CD4-positive, alpha-beta T cell (primary cell): ENCODE results near the gene C15orf61. TPM values are rescaled to one million over a fixed set of nuclear protein-coding genes. Genes with fewer than 3 reads are reported as not detected.

Experiments
- ATAC-seq: fragments of 200-7000 bp; cut with Tn5 transposase; one replicate; pipeline ENCODE4 v1.10.0; 2022; ENCODE audit warnings: mild to moderate bottlenecking; ENCODE audit not compliant: poor library complexity
- CTCF ChIA-PET: fragments of 350-600 bp; sonication (Branson Sonifier 250); formaldehyde crosslinking; loops from one replicate; lab custom pipeline; 2021; ENCODE audit warnings: antibody characterized with exemption, inconsistent platforms; lab: Charles Lee
- POLR2A ChIA-PET: fragments of 350-600 bp; sonication (Branson Sonifier 250); formaldehyde crosslinking; loops from one replicate; lab custom pipeline; 2021; ENCODE audit warnings: antibody characterized with exemption, inconsistent platforms; lab: Charles Lee
- DNase-seq, 14 experiments: peaks; one replicate each; pipeline ENCODE4 v3.0.0-alpha.2; 2013 to 2020; ENCODE audit warnings: mixed read lengths in 2 of 14
- H3K27ac ChIP-seq, 2 donors: one replicate each; pipeline versions ENCODE4 v1.5.1 to v1.7.0; 2013; ENCODE audit warnings: low read length in 2 of 2, low read depth in 1 of 2, mild to moderate bottlenecking in 1 of 2
- H3K27me3 ChIP-seq, 2 experiments: 1 replicate in 1 of 2; 2 replicates in 1 of 2; pipeline versions ENCODE4 v1.6.1 to v1.7.0; 2013; ENCODE audit warnings: low read length in 2 of 2, control low read depth in 1 of 2, mild to moderate bottlenecking in 1 of 2, moderate library complexity in 1 of 2; ENCODE audit not compliant: insufficient read depth in 2 of 2, control insufficient read depth in 1 of 2
- H3K36me3 ChIP-seq: one replicate; pipeline ENCODE4 v1.6.1; 2013; ENCODE audit warnings: low read length, control low read depth; ENCODE audit not compliant: insufficient read depth
- H3K4me1 ChIP-seq: one replicate; pipeline ENCODE4 v1.6.1; 2013; ENCODE audit warnings: low read length, control low read depth; ENCODE audit not compliant: insufficient read depth
- H3K4me3 ChIP-seq: one replicate; pipeline ENCODE4 v1.5.1; 2013; ENCODE audit warnings: mild to moderate bottlenecking, low read length, moderate library complexity
- H3K9me3 ChIP-seq, 2 experiments: 1 replicate in 1 of 2; 2 replicates in 1 of 2; pipeline versions ENCODE4 v1.6.1 to v1.7.0; 2013; ENCODE audit warnings: low read length in 2 of 2, mild to moderate bottlenecking in 2 of 2, control low read depth in 1 of 2, moderate library complexity in 1 of 2; ENCODE audit not compliant: control insufficient read depth in 1 of 2, insufficient read depth in 1 of 2
- H3K27ac Mint-ChIP-seq: one replicate; pipeline ENCODE4 v1.8.0; 2020; ENCODE audit warnings: mixed read lengths
- H3K27me3 Mint-ChIP-seq: one replicate; pipeline ENCODE4 v1.8.0; 2021; ENCODE audit warnings: mixed read lengths
- H3K36me3 Mint-ChIP-seq: one replicate; pipeline ENCODE4 v1.8.0; 2021; ENCODE audit warnings: low read depth, mixed read lengths
- H3K4me1 Mint-ChIP-seq: one replicate; pipeline ENCODE4 v1.8.0; 2021; ENCODE audit warnings: low read depth, mixed read lengths
- H3K4me3 Mint-ChIP-seq: one replicate; pipeline ENCODE4 v1.8.0; 2020; ENCODE audit warnings: mild to moderate bottlenecking, mixed read lengths
- H3K9me3 Mint-ChIP-seq: one replicate; pipeline ENCODE4 v1.8.0; 2020; ENCODE audit warnings: mixed read lengths
- CTCF ChIP-seq: fragments of 200-600 bp; IDR thresholded peaks from one replicate; pipeline ENCODE4 v1.8.0; 2022; ENCODE audit warnings: antibody characterized with exemption, mild to moderate bottlenecking
- intact Hi-C, 2 experiments: fragments of 100-400 bp; cut with DNase I in 1 of 2; cut with micrococcal nuclease in 1 of 2; formaldehyde crosslinking; loops; one replicate each; pipeline versions ENCODE4 v1.15.1 to v1.9.0; 2023 to 2025; cut with DNase I, micrococcal nuclease
- polyA plus RNA-seq, 2 donors: library from polyadenylated mRNA; unstranded; fragments of 120-200 nt; gene quantifications; one replicate each; pipeline ENCODE4 v1.2.1, GENCODE V29; 2013
- total RNA-seq, 174 experiments: library from RNA in 2 of 174; stranded (reverse) in 2 of 174; gene quantifications; one replicate each; pipeline ENCODE4 v1.2.3 and lab custom pipeline; 2021 to 2026

C15orf61 gene
- total RNA-seq (10 to 100 TPM; 11.3 to 12.0 TPM), total RNA-seq (lab: John Stamatoyannopoulos, UW) (4.0 to 24.2 (median 11.6) reads per million in 172 experiments)
- 5.4 TPM for polyA plus RNA-seq (2013, experiment 1 of 2)
- 6.5 TPM for polyA plus RNA-seq (2013, experiment 2 of 2)

GRCh38 chr15:67521029-67521782 lies at the start of gene C15orf61:
Gene C15orf61, plus strand, starts transcription at chr15:67521131. Its CDS starts 118 bp downstream, at chr15:67521249.
- ChIA-PET CTCF (interaction anchor here (1.6 kb wide), 1 partner anchor 21 kb away, joined by 5 read pairs; the partner anchor contains the start of gene MAP2K5), POLR2A (interaction anchor here (0.6 to 2.4 kb wide), 17 partner anchors 12 to 534 kb away, joined by 3 to 72 read pairs (median 3); partner anchors contain the start of genes MAP2K5, PIAS1 and RNU6-1)
- Mint-ChIP-seq H3K27me3 (no peaks in the 10 kb centered on the region), H3K27ac (peak within 1 kb of the TSS; percentile 91), H3K36me3 (peaks cover 12% of the 10 kb centered on the region), H3K9me3 (no peaks in the 10 kb centered on the region), H3K4me3 (peak within 1 kb of the TSS; percentile 95), H3K4me1 (peaks cover 30% of the 10 kb centered on the region)
- no peaks in the 10 kb centered on the region for H3K27me3 ChIP-seq
- peak; percentile 70 to 95 (median 82) for DNase-seq
- ATAC-seq, result peak; percentile 80
- no peaks in the 10 kb centered on the region for H3K36me3 ChIP-seq
- intact Hi-C loops, result loop anchor here (1.0 to 10.0 kb wide), 6 partner anchors 21 to 756 kb away; partner anchors contain the start of genes MAP2K5 (in 2 of the 2), CLN6 (in 1 of the 2), FEM1B (in 1 of the 2) and PIAS1 (in 1 of the 2)
- H3K9me3 ChIP-seq, result no peaks in the 10 kb centered on the region
- H3K27ac ChIP-seq, result peak within 1 kb of the TSS; percentile 80 to 84
- H3K4me3 ChIP-seq, result peak within 1 kb of the TSS; percentile 78
- no peak for TF ChIP-seq CTCF
- peaks cover 13% of the 10 kb centered on the region for H3K4me1 ChIP-seq

DNA sequence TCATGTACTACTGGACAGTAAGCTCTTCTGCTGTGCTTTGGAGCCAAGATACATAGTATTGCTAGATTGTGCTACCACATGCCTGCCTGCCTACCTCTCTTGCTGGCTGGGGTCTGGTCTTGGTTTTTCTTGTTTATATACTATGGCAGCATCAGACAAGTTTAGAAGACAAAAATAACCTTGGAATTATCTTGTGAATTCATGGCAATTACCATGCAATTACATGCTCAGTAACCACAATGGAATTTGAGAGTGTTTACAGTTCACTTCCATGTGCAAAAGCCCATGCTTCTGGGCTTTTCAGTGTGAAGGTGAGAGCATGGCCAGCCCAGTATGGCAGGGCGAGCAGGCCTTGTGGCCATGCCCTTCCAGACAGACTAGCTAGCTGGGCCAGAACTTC lies 48.0 kb upstream of the C15orf61 start:
- Histone ChIP-seq H3K36me3 (no peaks in the 10 kb centered on the region), H3K4me3 (no peak overlapping the region), H3K4me1 (no peaks in the 10 kb centered on the region), H3K9me3 (no peaks in the 10 kb centered on the region), H3K27me3 (no peaks in the 10 kb centered on the region), H3K27ac (no peak overlapping the region)
- Mint-ChIP-seq H3K4me3 (no peak overlapping the region), H3K9me3 (no peaks in the 10 kb centered on the region), H3K4me1 (no peaks in the 10 kb centered on the region), H3K27me3 (no peaks in the 10 kb centered on the region), H3K27ac (no peak overlapping the region), H3K36me3 (no peaks in the 10 kb centered on the region)
- no peak for TF ChIP-seq CTCF
- intact Hi-C loops, result loop anchor here in 1 of 2 experiments (10.0 kb wide), 1 partner anchor 92 kb away; no protein-coding TSS in a partner anchor
- DNase-seq (no peak), ATAC-seq (no peak)
- ChIA-PET POLR2A (no interaction called here), CTCF (no interaction called here)

GRCh38 chr15:67474405-67475110 lies 46.4 kb upstream of the C15orf61 start:
- Histone ChIP-seq H3K9me3 (no peaks in the 10 kb centered on the region), H3K27ac (no peak overlapping the region), H3K4me1 (no peaks in the 10 kb centered on the region), H3K4me3 (no peak overlapping the region), H3K36me3 (no peaks in the 10 kb centered on the region), H3K27me3 (no peaks in the 10 kb centered on the region)
- DNase-seq, result no peak
- H3K27ac Mint-ChIP-seq, result no peak overlapping the region
- ATAC-seq, result no peak
- H3K4me1 Mint-ChIP-seq, result no peaks in the 10 kb centered on the region
- H3K4me3 Mint-ChIP-seq, result no peak overlapping the region
- intact Hi-C loops, result loop anchor here in 1 of 2 experiments (10.0 kb wide), 1 partner anchor 90 kb away; no protein-coding TSS in a partner anchor
- H3K27me3 Mint-ChIP-seq, result no peaks in the 10 kb centered on the region
- no peaks in the 10 kb centered on the region for H3K9me3 Mint-ChIP-seq
- ChIA-PET POLR2A (no interaction called here), CTCF (no interaction called here)
- H3K36me3 Mint-ChIP-seq, result no peaks in the 10 kb centered on the region
- no peak for TF ChIP-seq CTCF
